ENCODE data around the gene PSMB7.

GRCh38 chr9:124307379-124308030 is 107.7 kb downstream of the PSMB7 start:
- TF ChIP-seq POLR2AphosphoS5 (IDR thresholded peaks at IDR 0.05; ENCODE audit: borderline replicate concordance, low read depth, low read length), result no peak
- TF ChIP-seq EZH2 (IDR thresholded peaks at IDR 0.05), result no peak
- no peak for TF ChIP-seq FOXP2 (optimal IDR thresholded peaks at IDR 0.05; ENCODE audit: control extremely low read depth, extremely low read length, insufficient read depth)

Data from SK-N-MC (cell line).